Fibroblast of upper back skin (primary cell): ENCODE measurements around the gene JCAD.

Source experiments
- DNase-seq: peaks from one replicate; pipeline ENCODE4 v3.0.0-alpha.2; 2013

The JCAD gene

GRCh38 chr10:30072068-30072467 is 12.7 kb upstream of the JCAD start:
- DNase-seq: no peak

- peak; percentile 89 for DNase-seq
Observed at GRCh38 chr10:30070001-30070685, 10.8 kb upstream of the JCAD start.

DNA sequence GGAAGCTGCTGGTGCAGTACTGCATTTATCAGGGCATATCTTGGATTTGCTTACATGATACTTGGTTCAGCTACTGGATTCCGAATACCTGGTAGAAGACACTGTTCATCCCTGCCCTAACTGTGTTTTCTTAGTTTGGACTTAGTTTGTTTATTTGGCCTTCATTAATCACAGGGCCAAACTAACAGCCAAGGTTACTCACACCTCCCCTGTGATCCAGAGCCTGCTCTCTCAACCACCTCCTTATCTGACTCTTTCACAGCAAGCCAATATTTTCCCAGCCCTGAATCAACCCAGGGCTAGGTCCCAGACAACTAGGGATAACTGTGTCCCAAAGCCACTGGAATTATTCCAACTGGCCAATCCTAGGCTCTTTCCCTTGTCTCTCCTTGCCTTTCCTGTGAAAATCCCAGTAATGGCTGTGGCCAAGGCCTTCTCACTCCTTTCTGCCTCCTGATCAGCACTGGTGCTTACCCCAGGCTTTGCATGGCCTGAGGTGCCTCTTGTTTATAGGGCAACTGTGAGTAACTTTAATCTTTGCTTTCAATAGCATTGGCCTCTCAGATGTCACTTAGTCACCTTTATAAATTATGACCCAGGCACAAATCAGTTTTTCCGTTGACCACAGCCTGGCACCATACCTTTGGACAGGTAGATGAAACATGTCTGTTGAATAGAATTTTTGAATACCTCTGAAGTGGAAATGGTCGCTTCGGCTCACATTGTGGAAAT is 9.3 kb upstream of the JCAD start:
- DNase-seq: no peak

- DNase-seq: peak; percentile 86
Observed at GRCh38 chr10:30063099-30063498, 3.7 kb upstream of the JCAD start.

DNA sequence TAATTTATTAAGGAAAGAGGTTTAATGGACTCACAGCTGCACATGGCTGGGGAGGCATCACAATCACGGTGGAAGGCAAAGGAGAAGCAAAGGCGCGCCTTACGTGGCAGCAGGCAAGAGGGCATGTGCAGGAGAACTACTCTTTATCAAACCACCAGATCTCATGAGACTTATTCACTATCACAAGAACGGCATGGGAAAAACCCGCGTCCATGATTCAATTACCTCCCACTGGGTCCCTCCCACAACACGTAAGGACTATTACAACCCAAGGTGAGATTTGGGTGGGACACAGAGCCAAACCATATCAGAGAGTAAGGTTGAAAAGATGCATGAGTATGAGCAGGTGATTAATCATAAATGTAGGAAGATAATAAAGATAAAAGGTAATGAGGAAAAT is 3.2 kb upstream of the JCAD start:
- no peak for DNase-seq

- peak; percentile 94 for DNase-seq
Observed at GRCh38 chr10:30062090-30062489, 2.7 kb upstream of the JCAD start.

DNA sequence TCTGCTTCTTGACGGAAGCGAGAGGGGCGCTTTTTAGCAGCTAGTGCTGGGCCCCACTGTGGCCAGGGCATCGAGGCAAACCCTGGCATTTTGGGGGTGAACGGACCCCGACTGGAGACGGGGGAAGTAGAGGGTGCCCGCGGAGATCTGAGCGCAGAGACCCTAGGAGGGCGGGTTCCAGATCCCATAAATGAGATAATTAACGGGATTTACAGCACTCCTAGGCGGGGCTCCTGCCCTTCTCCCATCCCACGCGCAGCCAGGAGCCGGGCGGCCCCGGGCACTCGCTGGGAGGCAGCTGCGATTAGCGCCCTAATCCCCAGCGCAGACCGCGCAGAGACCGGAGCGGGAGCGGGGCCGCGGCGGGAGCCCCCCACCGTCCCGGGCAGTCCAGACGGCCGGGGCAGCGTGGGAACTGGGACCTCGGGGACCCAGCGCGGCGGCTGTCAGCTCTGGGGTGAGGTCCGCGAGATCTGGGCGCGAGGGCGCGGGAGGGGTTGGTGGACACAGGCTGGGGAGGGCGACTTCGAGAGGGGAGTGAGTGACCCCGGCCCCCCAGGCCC is 735 bp downstream of the JCAD start:
- no peak for DNase-seq

- no peak for DNase-seq
Observed at GRCh38 chr10:30057894-30058556, 1.4 kb downstream of the JCAD start.

GRCh38 chr10:30057421-30057841 is 2.0 kb downstream of the JCAD start:
- DNase-seq: peak; percentile 41

GRCh38 chr10:30056767-30057355 is 2.5 kb downstream of the JCAD start:
- DNase-seq: no peak

DNA sequence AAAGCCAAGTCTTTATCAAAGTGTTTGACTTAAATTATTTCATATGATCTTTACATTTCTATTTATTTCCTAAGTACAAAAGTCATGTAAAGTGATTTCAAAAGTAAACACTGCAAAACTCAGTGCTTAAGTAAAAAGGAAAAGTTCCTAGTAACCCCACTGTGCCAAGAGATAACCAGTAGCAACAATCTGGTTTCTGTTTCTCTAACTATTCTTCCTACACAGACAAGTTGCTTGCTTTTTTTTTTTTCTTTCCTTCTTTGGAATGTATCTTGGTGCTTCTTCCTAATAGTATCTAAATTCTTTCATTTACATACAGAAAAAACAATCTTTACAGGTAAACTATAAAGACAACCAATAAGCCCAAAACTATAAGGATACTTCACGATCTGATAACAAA is 3.1 kb downstream of the JCAD start:
- DNase-seq: no peak

DNA sequence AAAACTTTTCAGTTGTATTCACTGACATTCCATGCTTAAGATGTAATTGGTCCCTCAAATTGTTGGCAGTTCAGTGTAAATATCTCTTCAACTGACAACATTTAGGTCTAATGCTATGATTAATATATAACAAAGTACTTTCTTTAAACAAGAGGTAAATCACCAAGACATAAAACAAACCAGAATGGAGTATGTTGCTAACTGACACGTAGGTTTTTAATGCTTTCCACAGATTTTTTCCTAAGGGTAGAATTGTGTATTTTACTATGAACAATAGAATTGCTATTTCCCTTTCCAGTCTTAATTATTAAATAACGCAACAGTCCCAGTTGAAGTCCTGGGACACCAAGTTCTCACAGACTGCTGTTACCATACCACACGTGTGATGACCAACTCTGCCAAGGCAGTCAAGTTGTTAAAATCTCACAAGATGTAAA is 4.1 kb downstream of the JCAD start:
- DNase-seq: peak; percentile 57

DNA sequence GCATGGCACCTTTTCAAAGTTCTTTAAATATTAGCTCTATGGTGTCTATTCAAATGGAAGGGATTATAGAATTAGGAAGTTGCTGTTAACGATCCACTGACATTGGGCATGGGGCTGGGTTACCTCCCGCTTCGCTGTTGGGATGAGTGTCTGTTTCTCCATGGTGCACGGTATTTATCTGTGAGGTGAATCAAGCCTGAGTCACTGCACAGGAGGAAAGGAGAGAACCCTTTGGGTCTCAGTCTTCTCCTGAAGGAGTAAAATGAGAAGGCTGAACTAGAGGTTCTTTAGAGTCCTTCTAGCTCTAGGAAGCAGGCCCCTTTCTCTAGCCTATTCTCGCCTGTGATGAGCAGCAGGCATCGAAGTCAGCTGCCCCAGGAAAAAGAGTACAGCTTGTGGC is 7.3 kb downstream of the JCAD start:
- no peak for DNase-seq

- no peak for DNase-seq
Observed at GRCh38 chr10:30051220-30051619, 8.2 kb downstream of the JCAD start.

- DNase-seq: no peak
Observed at GRCh38 chr10:30050411-30050810, 9.0 kb downstream of the JCAD start.

DNA sequence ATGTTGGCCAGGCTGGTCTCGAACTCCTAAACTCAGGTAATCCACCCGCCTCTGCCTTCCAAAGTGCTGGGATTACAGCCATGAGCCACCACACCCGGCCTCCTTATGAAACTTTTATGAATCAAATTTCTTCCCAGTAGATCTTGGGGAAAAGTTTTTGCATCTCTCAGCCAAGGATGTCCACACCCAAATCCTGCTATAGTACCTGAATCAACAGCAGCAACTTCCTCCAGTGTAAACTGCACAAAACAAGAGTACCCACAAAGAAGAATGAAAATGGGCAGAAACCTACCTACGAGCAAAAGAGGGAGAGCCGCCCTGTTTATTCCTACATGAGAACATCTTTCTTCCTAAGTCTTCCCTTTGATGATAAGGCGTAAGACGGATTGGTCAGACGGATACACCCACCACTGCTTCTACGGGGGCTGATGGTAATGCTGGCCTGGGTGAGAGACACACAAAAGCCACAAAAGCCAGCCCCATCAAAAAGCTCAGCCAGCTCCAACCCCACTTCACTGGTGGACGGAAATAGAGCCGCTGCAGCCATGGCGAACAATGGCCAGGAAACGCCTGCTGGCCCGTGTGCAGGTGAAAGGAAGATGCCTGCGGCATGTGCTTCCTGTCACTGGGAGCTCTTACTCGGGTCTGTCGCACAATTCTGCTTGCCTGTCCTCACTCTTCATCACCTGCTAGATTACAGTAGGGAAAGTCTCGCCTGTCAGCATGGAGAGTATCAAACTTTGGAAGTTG is 10.4 kb downstream of the JCAD start:
- no peak for DNase-seq

DNA sequence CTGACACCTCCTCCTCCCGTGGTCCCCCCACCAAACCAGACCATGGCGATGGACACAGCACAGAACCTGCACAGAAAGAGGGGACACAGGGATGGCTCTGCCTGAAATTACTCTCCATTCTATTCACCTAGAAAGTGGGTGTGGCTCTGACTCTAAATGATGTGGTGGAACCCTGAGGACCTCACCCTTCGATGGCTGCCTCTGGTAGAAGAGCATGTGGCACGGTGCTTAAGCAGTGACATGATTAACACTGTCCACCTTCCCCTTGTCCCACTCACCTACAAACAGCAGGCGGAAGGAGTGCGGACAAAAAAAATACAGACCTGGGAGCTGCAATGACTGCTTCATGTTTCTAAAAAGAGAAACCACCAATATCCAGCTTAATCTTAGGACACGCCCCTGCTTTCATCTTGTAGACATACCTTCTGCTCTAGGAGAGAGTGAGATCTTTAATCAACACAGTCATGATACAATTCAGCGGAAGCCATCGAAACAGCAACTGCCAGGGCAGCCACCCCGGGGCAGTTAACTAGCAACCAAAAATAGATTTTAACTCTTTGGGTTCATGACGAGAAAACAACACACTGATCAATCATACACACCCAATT is 11.4 kb downstream of the JCAD start:
- no peak for DNase-seq

- no peak for DNase-seq
Observed at GRCh38 chr10:30047430-30047829, 12.0 kb downstream of the JCAD start.

DNA sequence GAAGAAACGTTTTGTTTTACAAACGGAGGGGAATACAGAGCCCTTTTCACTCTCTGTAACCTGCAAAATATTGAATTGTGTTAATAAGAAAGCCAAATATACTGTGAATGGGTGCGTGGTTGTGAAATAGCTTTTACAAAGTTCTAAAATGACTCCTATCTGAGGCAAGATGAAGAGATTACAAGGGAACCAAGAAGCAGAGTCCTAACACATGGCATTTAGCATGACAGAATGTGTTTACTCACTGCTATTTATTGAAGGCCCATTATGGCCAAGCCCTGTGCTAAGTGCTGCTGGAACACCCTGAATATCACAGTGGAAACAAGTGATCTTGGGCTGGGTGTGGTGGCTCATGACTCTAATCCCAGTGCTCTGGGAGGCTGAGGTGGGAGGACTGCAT is 12.9 kb downstream of the JCAD start:
- DNase-seq: no peak

DNA sequence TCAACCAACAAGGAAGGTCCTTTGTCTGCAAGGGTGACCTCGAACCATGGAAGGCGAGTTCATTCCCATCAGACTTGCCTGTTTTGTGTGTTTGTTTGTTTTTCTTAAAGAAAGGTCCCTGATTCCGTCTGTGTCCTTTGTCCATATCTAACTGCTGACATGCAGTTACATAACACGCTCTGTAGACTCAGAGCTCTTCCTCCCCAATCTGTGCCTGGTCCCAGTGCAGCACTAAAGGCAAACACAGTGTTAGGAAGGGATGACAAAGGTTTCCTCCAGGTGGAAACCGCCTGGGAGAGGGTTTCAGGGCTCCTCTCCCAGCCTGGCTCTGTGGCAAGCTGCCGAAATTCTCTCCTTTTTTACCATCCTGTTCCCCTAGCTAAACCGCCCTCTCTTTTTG is 13.4 kb downstream of the JCAD start:
- no peak for DNase-seq

- DNase-seq: no peak
Observed at GRCh38 chr10:30043476-30044270, 15.7 kb downstream of the JCAD start.
